HuH-7.5 (cell line): ENCODE data around the gene CRIM1.

Experiments used
- DNase-seq: peaks from one replicate; pipeline ENCODE4 v3.0.0; 2011; ENCODE audit warnings: low spot score

Gene CRIM1

DNA sequence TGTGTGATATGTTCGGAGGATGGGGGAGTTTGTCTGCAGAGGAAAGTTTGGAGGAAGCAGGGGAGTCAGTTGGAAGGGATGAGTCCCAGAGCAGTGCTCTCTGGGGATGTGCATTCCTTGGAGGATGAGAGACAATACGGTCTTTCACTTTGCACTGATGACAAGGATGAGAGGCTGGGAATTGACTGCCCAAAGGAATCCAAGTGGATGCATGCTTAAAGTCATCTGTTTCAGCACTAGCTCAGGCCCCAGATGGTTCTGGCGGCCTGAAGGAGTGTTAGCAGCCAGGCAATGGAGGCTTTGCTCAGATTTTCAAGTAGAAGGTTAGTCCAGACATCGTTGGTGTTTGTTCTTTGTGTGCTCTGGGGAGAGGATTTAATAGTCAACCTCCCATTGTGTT lies 100.2 kb downstream of the CRIM1 start:
- no peak for DNase-seq

DNA sequence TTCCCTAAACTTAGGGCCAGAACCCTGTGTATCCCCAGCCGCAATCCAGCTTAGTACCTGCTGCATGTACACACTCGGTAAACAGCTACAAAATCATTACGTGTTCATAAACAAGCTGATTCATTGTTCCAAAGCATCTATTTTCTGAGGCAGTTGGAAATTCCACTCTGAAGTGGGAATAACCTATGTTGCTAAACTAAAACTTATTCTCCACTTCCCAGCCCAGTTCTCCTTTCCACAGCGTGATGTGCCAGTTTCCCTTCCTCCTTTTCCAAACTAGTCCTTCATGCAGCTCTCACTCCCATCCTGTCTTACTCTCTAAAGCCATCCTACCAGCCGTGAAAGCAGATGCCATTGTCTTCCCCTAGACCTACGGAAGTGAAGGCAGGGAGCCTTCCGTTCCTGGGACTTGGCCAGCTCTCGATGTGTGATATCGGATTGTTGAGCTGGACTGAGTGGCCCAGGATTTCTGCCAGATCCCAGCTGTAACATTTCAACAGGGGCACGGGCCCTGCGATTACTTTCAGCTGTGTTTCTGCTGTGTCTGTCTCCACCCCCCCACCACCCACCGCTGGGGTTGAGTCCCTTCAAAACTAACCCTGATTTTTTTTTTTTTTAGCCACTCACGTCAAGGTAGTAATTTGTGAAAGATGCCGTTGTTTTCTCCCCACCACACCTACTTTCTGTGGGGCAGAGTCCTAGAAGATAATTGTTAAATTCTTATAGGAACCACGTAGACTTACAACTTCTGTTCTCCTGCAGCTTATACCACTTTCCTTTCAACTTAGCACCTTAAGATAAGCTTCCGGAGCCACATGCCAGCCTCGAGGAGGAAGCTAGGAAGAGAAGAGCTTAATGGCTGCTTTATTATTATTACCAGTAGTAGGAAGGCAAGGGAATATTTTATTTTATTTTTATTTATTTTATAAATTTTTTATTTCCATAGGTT lies 100.9 kb downstream of the CRIM1 start:
- no peak for DNase-seq

DNA sequence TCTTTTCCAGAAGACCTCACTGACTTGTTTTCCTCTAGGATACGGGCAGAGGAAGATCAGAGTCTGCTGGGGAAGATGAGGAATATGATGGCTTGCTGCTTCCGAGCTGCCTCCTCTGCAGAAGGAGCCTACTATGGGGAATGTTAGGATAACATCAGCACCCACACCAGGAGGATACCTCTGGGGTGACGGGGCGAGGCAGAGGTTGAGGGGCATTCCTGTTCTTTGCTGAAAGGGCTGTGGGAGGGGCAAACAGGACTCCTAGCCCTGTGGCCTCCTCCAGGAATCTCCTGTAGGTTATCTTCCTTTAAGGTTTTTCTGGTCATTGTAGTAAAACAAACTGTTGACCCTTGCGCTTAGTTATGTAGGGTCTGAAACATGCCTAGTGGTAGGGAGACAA lies 102.5 kb downstream of the CRIM1 start:
- no peak for DNase-seq

DNA sequence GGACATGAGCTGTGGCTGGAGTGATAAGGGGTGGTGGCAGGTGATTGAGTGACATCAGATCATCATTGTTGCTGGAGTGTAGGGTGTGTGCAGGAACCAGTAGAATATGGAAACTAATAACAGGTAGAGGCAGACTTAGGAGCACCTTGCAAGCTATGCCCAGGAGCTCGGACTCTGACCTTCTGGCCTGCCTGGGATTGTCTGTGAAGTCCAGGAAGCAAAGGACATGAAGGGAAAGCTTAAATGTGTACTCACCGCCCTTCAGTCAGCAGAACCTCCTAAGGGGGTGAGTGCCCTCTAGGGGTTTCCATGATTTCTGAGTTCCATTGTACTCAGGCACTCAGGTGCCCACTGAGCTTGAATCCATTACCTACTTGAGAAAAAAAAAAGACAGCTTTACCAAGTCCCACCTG lies 104.2 kb downstream of the CRIM1 start:
- peak; percentile 13 for DNase-seq

DNA sequence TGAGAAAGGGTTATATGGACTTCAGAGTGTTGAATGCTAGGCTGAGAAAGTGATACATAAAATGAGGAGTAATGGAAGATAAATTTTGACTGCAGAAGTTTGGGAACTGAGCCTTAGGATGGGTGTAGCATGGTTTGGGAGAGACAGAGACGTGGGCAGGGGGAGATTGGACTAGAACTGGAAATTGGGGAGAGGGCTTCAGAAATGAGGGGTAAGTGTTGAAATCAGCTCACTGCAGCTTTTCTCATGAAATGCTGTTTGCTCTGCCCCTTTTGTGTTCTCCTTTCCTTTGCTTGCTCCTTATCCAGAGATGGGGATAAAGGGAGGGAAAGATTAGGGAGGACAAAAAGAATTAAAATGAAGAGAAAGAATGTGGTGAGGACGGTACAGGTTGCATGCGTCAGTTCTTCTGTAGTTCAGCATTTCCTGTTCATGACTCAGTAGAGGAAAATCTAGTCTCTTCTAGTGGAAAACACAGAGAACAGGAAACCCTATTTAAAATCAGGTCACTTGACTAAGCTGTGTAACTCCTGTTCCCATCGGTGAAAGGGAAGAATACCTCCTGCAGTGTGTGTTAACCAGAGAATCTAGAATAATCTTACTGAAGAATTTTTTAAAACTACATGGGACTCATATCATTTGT lies 105.6 kb downstream of the CRIM1 start:
- no peak for DNase-seq

DNA sequence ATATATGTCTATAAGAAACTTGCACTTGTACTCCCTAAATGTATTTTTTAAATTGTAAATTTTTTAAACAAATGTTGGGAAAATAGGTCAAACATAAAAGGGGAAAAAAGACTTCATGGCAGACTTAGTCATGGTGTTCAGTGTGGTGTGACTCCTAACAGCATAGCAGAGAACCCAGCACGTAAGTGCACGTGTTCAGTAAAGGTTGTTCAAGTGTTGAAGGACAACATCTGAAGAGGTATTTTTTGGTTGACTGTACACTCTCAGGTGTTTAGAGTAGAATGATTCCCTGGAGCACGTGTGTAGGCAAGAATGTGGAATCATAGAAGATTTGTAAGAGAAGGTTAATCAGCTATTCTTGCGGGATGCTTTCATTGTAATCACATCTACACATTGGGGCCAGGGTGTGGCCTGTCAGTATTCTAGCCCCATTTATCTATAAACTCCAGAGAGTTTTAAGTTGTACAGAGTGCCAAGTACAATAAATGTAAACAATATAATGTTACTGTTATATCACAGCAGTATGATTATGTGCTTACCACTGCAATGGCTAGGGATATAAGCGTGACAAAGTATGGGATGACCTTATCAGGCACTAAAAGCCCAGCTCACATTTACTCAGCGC lies 106.8 kb downstream of the CRIM1 start:
- DNase-seq = no peak

DNA sequence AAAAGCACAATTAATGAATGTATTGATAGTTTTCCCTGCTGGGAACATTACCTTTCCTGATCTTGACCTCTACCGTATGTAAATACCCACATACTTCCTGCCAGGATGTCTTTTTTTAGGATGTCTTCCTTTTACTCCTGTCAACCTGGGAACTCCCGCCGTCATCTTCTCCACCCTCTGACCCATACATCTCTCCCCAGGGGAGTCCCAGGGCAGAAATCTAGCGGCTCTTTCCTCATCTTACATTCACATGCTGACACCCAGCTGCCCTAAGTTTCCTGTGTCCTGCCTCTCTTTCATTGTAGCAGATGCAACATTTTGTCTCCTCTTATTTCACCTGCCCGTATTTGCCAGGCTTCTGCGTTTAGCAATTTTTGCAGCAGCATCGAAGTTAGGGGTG lies 107.8 kb downstream of the CRIM1 start:
- no peak for DNase-seq

DNA sequence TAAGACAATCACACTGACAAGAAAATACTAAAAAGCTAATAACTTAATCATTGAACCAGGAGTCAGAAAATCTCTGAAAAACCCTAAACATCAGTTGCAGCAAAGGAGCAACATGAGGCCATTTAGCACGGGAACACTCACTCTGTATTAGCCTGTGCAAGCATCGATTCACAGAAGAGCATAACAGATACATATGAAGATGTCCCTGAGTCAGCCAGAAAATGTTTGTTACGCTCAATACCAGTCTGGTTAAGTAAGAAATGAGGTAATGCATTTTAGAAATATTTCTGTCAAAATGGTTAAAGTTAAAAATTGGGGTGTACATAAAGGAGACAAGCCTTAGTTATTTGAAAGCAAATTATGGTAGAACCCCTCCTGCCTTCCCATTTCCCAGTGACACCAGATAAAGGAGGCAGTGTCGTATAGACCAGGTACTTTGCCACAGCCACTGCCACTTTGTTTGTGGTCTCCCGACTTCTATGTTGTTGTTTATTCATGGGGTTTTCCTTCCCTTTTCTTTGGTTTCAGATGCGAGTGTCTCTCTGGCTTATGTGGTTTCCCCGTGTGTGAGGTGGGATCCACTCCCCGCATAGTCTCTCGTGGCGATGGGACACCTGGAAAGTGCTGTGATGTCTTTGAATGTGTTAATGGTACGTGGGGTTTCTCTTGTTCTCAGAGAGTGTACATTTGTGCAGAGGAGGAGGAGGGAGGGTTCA lies 108.6 kb downstream of the CRIM1 start:
- DNase-seq = no peak

DNA sequence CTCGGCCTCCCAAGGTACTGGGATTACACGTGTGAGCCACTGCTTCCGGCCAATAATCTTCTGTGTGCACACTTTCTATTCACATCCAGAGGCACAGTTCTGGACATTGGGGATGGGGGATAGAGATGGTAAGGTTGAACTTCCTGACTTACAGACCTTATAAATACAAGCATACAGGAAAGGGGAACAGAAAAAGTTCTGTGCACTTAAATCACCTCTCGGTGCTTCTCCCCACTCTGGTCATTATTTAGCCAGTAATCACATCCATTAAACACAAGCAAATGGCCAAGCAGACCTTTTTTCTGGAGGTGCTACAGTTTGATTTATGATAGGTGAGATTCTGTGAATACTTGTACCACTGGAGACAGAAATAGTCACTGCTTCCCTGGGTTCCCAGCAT lies 110.6 kb downstream of the CRIM1 start:
- no peak for DNase-seq

DNA sequence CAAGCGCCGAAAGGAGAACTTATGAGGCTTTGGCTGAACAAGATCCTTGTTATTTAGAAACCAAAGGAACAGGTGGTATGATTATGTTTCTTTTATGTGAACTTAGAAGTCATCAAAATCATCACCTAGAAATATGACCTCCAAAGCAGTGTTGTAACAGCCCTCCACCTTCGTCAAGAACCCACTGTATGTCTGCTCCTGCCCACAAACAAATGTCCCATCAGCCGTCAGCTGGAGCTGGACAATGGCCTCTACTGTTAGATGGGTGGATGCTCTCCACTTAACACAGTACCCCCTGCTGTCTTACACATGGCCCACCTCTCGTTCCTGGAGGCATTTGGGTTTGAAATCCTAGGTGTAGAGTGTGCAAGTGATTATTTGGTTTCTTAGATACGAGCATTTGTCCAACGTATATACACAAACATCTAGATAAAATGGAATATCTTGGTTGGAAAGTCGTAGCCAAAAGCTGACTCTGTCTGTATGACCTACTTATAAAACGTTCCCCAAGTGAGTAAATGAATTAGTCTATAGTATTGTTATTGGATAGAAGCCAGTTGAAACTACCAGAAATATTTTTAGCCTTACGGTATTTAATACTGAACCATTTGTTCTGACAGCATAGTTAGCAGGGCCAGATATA lies 113.0 kb downstream of the CRIM1 start:
- DNase-seq = no peak

DNA sequence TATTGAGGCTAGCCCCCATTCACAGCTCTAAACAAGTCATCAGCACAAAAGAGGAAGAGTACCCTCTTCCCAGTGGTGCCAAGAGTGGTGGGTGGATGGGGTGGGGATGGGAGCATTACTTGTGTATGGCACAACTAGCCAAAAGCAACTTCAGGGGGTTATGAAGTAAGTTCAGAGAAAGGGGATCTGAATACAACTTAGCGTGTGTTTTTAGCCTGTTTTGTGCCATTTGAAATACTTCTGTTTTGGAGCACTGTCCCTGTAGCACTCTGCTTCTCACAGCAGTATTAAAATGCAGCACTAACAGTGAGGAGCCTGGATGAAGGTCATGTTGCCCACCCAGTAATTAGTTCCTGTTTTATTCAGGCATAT lies 113.5 kb downstream of the CRIM1 start:
- no peak for DNase-seq

DNA sequence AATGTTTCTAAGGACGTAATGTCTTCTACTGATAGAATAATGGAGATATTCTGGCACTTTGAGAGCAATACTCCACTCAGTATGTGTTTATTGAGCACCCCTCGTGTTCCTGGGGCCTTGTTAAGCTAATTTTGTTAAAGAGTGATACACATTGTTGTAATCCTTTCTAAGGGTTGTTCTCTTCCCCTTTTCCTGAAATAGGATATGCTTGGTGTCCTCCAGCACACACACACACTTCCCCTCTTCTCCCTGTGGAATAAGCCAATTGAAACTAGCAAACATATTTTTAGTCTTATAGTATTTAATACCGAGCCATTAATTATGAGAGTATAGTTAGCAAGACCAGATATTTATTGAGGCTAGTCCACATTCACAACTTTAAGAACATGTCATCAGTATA lies 114.1 kb downstream of the CRIM1 start:
- DNase-seq = no peak

DNA sequence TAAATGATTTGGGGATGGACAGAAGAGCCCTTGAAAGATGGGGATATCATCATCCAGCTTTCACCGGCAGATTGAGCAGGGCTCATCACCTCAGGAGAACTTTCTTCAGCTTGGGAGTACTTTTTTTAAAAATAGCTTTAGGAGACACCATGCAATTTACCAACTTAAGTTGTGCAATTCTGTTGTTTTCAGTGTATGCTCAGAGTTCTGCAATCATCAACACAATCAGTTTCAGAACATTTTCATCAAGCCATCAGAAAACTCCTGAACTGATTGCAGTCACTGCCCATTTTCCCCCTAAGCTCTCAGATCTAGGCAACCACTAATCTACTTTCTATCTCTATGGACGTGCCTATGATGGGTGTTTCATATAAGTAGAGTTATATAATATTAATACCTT lies 117.7 kb downstream of the CRIM1 start:
- DNase-seq = no peak

DNA sequence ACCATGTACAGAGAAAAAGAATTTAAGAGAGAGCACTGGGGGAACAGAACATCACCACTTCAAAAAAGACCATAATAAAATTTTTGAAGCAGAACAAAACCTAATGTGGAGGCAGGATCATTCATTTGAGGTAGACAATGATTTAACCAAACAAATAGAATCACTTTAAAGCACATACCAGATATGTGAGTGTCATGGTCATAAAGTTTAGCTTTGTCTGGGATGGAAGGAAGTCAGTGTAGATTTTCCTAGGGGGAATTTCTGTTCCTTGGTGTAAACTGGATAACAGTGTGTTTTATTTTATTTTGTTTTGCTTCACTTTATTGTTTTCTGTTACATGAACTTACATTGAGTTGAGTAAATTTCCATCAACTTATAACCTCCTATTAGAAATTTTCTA lies 120.8 kb downstream of the CRIM1 start:
- DNase-seq = no peak

DNA sequence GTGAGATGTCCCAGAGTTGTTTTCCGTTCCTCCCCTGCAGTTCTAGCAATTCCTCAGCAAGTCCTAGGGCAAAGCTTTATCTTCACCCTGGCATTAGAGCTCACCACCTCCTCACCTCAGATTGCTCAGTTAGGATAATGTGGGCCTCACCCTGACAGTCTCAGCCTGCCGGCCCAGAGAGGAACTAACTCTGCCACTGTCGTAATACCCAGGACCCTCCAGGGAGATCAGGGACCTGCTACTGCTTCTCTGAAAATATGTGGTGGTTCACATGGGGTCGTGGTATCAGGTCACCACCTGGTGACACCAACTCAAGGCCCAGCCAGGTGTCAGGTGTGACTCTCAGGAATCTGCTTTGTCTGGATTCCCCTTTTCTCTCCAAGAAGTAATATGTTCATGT lies 121.7 kb downstream of the CRIM1 start:
- DNase-seq = no peak

DNA sequence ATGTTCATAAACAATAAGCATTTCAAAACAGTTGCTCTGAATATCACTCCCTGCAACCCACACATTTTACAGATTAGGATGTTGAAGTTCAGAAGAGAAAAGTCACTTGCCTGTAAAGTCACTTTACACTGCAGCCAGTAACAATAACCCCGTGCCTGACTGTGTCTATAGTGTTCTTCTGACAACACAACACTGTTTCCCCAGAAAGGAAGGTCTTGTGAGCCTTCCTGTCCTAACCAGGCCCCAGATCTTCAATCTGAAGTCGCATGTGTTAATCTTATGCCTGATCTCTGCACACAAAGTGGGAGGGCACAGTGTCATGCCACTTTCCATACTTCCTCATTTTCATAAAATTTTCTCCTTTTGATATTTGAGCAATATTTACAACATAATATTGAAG lies 122.2 kb downstream of the CRIM1 start:
- DNase-seq = no peak

DNA sequence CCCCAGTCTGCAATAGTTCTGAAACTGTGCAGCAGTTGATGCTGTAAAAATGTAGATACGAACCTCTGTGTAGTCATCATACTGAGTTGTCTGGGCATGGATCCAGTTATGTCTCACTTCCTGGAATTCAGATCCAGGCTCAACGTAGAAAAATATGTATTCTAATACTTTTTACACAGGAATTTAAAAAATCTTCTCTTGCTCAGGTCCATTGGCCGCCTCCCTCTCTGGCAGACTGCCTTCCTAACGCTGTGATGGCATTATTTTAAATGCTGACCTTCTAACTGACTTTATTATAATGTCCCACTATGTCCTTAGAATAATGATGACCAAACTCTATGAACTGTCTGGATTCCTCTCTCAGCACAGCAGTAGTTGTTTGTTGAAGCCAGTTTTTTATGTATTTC lies 122.8 kb downstream of the CRIM1 start:
- DNase-seq = no peak

DNA sequence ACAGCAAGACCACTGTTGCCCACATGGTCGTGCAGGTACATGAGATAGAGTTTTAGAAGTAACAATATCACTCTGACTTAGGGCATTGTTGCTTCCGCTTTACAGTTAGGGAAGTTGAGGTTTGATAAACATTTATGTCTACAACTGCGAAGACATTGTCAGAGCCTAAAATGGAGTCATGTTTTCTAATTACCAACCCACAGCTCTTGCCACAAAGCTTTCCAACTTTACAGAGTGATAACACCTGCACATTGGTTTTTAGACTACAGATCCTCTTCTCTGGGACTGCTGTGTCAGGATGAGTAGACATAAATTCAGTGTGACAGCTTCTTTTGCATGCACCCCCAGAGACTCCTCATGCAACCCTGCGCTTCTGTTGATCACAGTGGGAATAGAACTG lies 123.4 kb downstream of the CRIM1 start:
- no peak for DNase-seq

DNA sequence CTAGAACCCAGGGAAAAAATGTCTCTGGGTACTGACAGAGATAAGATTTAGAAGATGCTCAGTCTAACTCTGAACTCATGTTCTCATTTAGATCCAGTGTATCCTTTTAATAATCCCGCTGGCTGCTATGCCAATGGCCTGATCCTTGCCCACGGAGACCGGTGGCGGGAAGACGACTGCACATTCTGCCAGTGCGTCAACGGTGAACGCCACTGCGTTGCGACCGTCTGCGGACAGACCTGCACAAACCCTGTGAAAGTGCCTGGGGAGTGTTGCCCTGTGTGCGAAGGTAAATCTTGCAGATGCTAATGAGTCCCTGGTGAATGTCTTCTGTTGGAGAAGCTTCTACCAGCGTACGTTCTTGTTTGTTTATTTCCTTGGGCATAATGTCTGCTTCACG lies 123.8 kb downstream of the CRIM1 start:
- no peak for DNase-seq

DNA sequence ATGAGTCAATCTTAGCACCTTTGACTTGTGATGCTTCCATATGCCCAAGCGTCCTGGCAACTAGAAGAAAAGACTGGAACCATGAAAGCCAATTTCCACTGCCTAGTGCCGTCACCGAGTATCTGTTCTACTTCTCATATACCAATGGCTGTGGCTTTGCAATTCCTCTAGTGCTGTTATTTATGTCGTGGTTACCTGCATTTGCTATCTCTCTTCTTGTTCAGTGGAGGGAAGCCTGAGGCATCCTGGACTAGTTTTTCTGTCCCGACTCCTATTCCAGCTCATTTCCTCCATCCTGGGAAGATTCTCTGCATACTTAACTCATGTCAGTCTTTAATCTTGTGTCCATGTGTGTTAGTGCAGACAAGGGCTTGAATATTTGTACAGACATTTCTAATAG lies 124.5 kb downstream of the CRIM1 start:
- no peak for DNase-seq

DNA sequence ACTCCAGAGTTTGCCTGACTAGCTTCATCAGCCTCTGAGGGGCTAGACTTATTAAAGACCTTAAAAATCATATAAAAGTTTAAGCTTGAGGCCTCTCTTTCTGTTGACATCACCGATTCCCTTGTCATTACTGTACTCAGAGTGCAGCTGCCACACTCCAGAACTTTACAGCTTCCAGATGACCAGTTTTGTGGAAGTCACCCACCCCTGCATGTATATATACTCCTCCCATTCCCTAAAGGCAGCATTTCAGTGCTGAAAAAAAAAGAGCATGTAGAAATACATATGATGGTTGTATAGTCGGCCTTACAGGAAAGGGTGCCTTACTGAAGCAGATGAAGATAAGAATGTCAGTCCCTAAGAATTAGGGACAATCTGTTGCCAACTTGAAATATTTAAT lies 125.1 kb downstream of the CRIM1 start:
- no peak for DNase-seq

DNA sequence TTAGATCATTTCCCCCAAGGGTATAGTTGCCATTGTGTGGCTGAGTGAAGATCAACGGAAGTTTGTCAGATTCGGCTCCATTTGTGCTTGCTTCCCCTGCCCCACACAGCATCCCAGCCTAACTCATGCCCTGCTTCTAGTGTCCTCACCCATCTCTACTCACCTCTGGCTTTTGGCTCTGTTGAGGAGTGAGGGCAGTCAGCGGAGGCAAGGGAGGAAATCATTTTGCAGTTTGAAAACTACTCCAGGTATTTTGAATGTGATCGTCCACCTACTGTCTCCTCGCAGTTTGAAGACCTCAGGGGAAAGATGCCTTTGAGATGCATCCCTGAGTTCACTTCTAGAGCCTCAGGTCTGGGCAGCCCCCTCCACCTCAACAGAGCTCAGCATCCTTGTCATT lies 126.1 kb downstream of the CRIM1 start:
- DNase-seq = no peak
